Measurements from ENCODE around the gene BPHL. TPM values are rescaled to one million over a fixed set of nuclear protein-coding genes. Genes with fewer than 3 reads are reported as not detected.

BPHL gene
- total RNA-seq, 1 experiment from 2014 or later, result 31.3 TPM

GRCh38 chr6:3139090-3139903 lies 20.8 kb downstream of the BPHL start:
- no TSS peak for BruUV-seq (replicated peaks)
- CTCF ChIA-PET, result no interaction called here
- Histone ChIP-seq H3K9me2 (ENCODE audit: insufficient read depth) (no peaks in the 10 kb centered on the region), H3K4me2 (ENCODE audit: low read length) (no peak overlapping the region), H3K4me1 (ENCODE audit: control insufficient read depth in 1 of 2, insufficient read depth in 2 of 2, low read length in 2 of 2) (no peaks in the 10 kb centered on the region), H3K79me2 (ENCODE audit: insufficient read depth, low read length) (no peaks in the 10 kb centered on the region), H3K27me3 (ENCODE audit: insufficient read depth, low read length) (no peaks in the 10 kb centered on the region), H3K27ac (ENCODE audit: low read depth, low read length) (no peak overlapping the region), H3K9ac (ENCODE audit: low read length) (no peak overlapping the region), H3K36me3 (ENCODE audit: control insufficient read depth in 1 of 2, insufficient read depth in 2 of 2, low read length in 2 of 2) (peaks cover 0 to 13% of the 10 kb centered on the region in 2 experiments; a peak in 2 of 4 replicates), H3K9me3 (ENCODE audit: control insufficient read depth in 1 of 2, insufficient read depth in 1 of 2, low read depth in 1 of 2, low read length in 2 of 2) (no peaks in the 10 kb centered on the region), H2AFZ (ENCODE audit: low read depth, low read length, poor library complexity, severe bottlenecking) (no peak overlapping the region), H3K4me3 (replicated peaks in 1 of 2; ENCODE audit: low read depth in 1 of 2, low read length in 2 of 2) (no peak overlapping the region), H4K20me1 (ENCODE audit: insufficient read depth) (no peaks in the 10 kb centered on the region)
- TF ChIP-seq EGR1 (IDR thresholded peaks at IDR 0.05; ENCODE audit: low read depth), result no peak
- no peak for TF ChIP-seq POLR2AphosphoS5 (IDR thresholded peaks at IDR 0.05; ENCODE audit: low read depth, low read length)
- no peak for TF ChIP-seq EZH2phosphoT487 (IDR thresholded peaks at IDR 0.05; ENCODE audit: borderline replicate concordance)
- TF ChIP-seq REST (IDR thresholded peaks at IDR 0.05; ENCODE audit: low read depth), result no peak
- TF ChIP-seq ATF3 (IDR thresholded peaks at IDR 0.05), result no peak
- RAD21 ChIA-PET (ENCODE audit: low non-redundant PET in 1 of 2, low total read pairs in 2 of 2, uncharacterized antibody in 2 of 2, unreplicated experiment in 2 of 2), result interaction anchor here in 1 of 2 experiments (0.6 kb wide), 1 partner anchor 35 kb away, joined by 8 read pairs; no protein-coding TSS in a partner anchor
- intact Hi-C loops (cut with micrococcal nuclease), result no loop called here
- DNase-seq (ENCODE audit: low read depth, low spot score) (no peak), ATAC-seq (no peak; the same call in 1 of the 2 replicates)
- POLR2A ChIA-PET, result no interaction called here

All from HCT116 (cell line).